ENCODE measurements around the gene CKAP5. TPM values are rescaled to one million over a fixed set of nuclear protein-coding genes. Genes with fewer than 3 reads are reported as not detected.

CKAP5 gene
- total RNA-seq, 4 donors from 2014 or later: 18.2 to 36.9 (median 29.7) TPM

DNA sequence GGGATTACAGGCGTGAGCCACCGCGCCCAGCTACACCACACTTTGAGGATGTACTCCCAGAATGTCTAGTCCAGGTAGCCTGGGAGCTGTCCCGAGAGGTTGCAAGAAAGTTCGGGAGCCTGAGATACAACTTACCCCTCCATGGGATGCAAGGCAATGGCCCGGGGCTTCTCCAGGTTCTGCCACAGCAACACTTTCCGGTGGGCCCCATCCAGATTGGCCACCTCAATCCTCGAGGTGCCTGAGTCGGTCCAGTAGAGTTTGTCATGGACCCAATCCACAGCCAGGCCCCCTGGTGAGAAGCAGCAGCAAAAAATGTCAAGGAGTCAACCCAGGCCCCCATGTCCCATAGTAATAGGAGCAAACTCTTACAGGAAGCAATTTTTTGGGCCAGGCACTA, 46.8 kb upstream of the CKAP5 start:
- Histone ChIP-seq H3K4me1 (peaks cover 0 to 27% (median 0%) of the 10 kb centered on the region in 3 donors), H3K9me3 (no peaks in the 10 kb centered on the region), H3K27ac (no peak overlapping the region), H3K27me3 (no peaks in the 10 kb centered on the region), H3K4me3 (no peak overlapping the region), H3K36me3 (peaks cover 0 to 44% (median 0%) of the 10 kb centered on the region in 3 donors)
- 84 to 92% methylated on average over 4 to 6 of the region's 9 CpGs for WGBS, 2 donors
- TF ChIP-seq POLR2A (IDR thresholded peaks at IDR 0.05): no peak
- TF ChIP-seq, protein P1, sequence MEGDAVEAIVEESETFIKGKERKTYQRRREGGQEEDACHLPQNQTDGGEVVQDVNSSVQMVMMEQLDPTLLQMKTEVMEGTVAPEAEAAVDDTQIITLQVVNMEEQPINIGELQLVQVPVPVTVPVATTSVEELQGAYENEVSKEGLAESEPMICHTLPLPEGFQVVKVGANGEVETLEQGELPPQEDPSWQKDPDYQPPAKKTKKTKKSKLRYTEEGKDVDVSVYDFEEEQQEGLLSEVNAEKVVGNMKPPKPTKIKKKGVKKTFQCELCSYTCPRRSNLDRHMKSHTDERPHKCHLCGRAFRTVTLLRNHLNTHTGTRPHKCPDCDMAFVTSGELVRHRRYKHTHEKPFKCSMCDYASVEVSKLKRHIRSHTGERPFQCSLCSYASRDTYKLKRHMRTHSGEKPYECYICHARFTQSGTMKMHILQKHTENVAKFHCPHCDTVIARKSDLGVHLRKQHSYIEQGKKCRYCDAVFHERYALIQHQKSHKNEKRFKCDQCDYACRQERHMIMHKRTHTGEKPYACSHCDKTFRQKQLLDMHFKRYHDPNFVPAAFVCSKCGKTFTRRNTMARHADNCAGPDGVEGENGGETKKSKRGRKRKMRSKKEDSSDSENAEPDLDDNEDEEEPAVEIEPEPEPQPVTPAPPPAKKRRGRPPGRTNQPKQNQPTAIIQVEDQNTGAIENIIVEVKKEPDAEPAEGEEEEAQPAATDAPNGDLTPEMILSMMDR (IDR thresholded peaks at IDR 0.05): no peak
- no peak for DNase-seq
- intact Hi-C loops (cut with DNase I): no loop called here

DNA sequence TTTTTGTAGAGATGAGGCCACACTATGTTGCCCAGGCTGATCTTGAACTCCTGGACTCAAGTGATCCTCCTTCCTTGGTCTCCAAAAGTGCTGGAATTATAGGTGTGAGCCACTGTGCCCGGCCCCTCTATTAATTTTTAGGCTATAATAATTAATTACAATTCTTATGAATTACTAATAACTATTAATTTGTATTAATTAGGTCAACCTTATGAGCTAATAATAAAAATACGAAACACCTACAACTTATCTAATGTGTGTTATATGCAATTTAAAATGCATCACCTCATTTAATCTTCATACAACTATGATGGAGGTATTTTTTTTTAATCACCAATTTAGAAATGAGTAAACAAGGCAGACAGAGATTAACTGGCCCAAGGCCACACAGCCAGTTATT, 46.0 kb upstream of the CKAP5 start:
- no peak overlapping the region for H3K27ac ChIP-seq
- H3K27me3 ChIP-seq: no peaks in the 10 kb centered on the region
- peaks cover 0 to 48% (median 0%) of the 10 kb centered on the region in 3 donors for H3K36me3 ChIP-seq
- 87 to 92% methylated on average over 2 of the region's 2 CpGs for WGBS, 2 donors
- DNase-seq: no peak
- intact Hi-C loops (cut with DNase I): no loop called here
- no peaks in the 10 kb centered on the region for H3K9me3 ChIP-seq
- TF ChIP-seq POLR2A (IDR thresholded peaks at IDR 0.05): no peak
- TF ChIP-seq, protein P1 (IDR thresholded peaks at IDR 0.05): no peak
- H3K4me3 ChIP-seq: no peak overlapping the region
- peaks cover 0 to 27% (median 0%) of the 10 kb centered on the region in 3 donors for H3K4me1 ChIP-seq

DNA sequence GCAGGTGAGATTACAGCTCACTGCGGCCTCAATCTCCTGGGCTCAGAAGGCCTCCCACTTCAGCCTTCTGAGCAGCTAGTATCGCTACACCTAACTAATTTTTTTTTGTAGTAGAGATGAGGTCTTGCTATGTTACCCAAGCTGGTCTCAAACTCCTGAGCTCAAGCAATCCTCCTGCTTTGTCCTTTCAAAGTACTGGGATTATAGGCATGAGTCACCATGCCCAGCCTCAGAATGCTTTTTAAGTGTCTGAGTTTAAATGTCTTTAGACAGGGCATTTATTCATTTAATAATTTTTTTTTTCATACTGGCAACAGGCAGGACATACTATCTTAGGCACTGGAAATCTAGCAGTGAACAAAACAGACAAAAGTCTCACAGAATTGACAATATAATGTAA, 44.6 kb upstream of the CKAP5 start:
- TF ChIP-seq, protein P1 (IDR thresholded peaks at IDR 0.05): no peak
- TF ChIP-seq POLR2A (IDR thresholded peaks at IDR 0.05): no peak
- no peaks in the 10 kb centered on the region for H3K9me3 ChIP-seq
- 69 to 87% methylated on average over 2 of the region's 2 CpGs for WGBS, 2 donors
- H3K36me3 ChIP-seq: peaks cover 0 to 63% (median 4%) of the 10 kb centered on the region in 3 donors
- no peak overlapping the region for H3K4me3 ChIP-seq
- H3K27ac ChIP-seq: no peak overlapping the region
- intact Hi-C loops (cut with DNase I): no loop called here
- no peaks in the 10 kb centered on the region for H3K27me3 ChIP-seq
- DNase-seq: no peak
- H3K4me1 ChIP-seq: peaks cover 0 to 19% (median 0%) of the 10 kb centered on the region in 3 donors

DNA sequence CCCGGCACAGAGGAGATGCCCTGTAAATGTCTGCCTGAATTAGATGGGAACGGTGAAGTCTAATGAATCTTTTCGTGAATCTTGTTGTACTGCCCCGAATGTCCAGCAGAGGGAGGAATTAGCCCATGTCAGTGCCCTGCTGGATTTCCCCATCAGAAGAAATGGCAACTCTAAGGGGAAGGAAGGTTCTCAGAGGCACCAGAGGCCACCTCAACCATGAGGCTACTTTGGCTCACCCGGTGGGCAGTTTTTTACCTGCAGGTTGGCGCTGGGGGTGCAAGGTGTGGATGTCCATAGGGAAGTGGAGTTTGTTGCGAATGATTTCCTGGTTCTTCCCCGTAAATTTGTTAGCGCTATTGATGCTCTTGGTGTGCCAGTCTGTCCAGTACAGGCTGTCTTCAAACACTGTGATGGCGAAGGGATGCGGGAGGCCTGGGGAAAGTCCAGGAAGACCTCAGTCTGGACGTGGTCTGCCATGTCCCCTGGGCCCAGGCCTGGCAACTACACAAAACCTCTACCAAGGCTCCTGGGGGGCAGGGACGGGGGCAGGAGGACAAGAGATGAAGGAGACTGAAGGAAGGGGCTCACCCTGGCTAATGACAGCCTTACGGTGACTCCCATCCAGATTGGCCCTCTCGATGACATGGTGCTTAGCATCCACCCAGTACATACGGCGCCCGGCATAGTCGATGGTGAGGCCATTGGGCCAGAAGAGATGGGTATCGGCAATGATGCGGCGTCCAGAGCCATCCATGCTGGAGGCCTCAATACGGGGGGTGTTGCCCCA, 43.8 kb upstream of the CKAP5 start:
- Histone ChIP-seq H3K36me3 (peaks cover 0 to 68% (median 4%) of the 10 kb centered on the region in 3 donors), H3K27me3 (no peaks in the 10 kb centered on the region), H3K27ac (no peak overlapping the region), H3K4me3 (no peak overlapping the region), H3K9me3 (no peaks in the 10 kb centered on the region), H3K4me1 (peaks cover 0 to 14% (median 0%) of the 10 kb centered on the region in 3 donors)
- 56 to 67% methylated on average over 15 to 19 of the region's 23 CpGs for WGBS, 2 donors
- DNase-seq: no peak
- TF ChIP-seq, protein P1 (IDR thresholded peaks at IDR 0.05): peak; percentile 65 to 95 (median 90)
- TF ChIP-seq POLR2A (IDR thresholded peaks at IDR 0.05): no peak
- intact Hi-C loops (cut with DNase I): loop anchor here (5.0 to 10.0 kb wide), 2 partner anchors 262 to 455 kb away; no protein-coding TSS in a partner anchor

DNA sequence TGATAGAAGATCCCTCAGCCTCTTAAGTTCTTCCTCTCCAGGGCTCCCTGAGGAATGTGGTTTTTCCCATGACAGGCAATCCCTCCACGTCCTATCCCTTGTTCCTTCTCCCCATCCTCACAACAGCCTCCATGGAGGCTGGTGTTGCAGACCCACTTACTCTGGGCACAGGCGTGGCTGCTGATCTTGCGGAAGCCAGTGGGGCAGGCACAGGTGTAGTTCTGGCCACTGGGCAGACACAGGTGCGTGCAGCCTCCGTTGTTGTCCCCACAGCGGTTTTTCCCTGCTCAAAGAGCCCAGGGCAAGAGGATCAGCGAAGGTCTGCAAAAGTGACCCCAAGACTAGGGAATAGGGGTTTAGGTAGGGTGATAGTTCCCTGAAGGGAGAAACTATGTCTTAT, 43.2 kb upstream of the CKAP5 start:
- Histone ChIP-seq H3K9me3 (no peaks in the 10 kb centered on the region), H3K36me3 (peaks cover 0 to 65% (median 4%) of the 10 kb centered on the region in 3 donors), H3K27me3 (no peaks in the 10 kb centered on the region), H3K4me3 (no peak overlapping the region), H3K4me1 (peaks cover 0 to 14% (median 0%) of the 10 kb centered on the region in 3 donors), H3K27ac (no peak overlapping the region)
- DNase-seq: no peak
- intact Hi-C loops (cut with DNase I): loop anchor here (5.0 to 10.0 kb wide), 2 partner anchors 263 to 456 kb away; no protein-coding TSS in a partner anchor
- WGBS, 2 donors: 89 to 100% methylated on average over 1 of the region's 7 CpGs
- TF ChIP-seq, protein P1 (IDR thresholded peaks at IDR 0.05): no peak
